HG03432 (cell line): ENCODE results near the gene DCAF12L1.

ENCODE experiments used
- ATAC-seq: cut with Tn5 transposase; IDR thresholded peaks from one replicate; pipeline ENCODE4 v1.9.1; 2021; ENCODE audit warnings: mild to moderate bottlenecking, moderate library complexity; ENCODE audit not compliant: unreplicated experiment

The DCAF12L1 gene

GRCh38 chrX:126552313-126553022 is at the start of gene DCAF12L1:
DCAF12L1 (minus strand) TSS chrX:126552814; CDS start chrX:126552608, 206 bp downstream.
- ATAC-seq: no peak

- no peak for ATAC-seq
Measured at GRCh38 chrX:126580877-126581276, 28.3 kb upstream of the DCAF12L1 start.

GRCh38 chrX:126575911-126576310 is 23.3 kb upstream of the DCAF12L1 start:
- ATAC-seq: no peak

- ATAC-seq: no peak
Measured at GRCh38 chrX:126557151-126557550, 4.5 kb upstream of the DCAF12L1 start.

- no peak for ATAC-seq
Measured at GRCh38 chrX:126551725-126552312, 795 bp downstream of the DCAF12L1 start.

- no peak for ATAC-seq
Measured at GRCh38 chrX:126551306-126551705, 1.3 kb downstream of the DCAF12L1 start.

- ATAC-seq: no peak
Measured at GRCh38 chrX:126550816-126551215, 1.8 kb downstream of the DCAF12L1 start.

GRCh38 chrX:126509923-126510322 is 42.7 kb downstream of the DCAF12L1 start:
- no peak for ATAC-seq
